ENCODE data around the gene ZBTB43.

Gene ZBTB43

GRCh38 chr9:126860077-126860756 is 55.4 kb downstream of the ZBTB43 start, which contains the start of gene ZBTB34:
TSS of gene ZBTB34 (plus strand) at chr9:126860639. CDS start at chr9:126879400, 18,761 bp downstream.
- peak; percentile 73 for DNase-seq

GRCh38 chr9:126860757-126861466 is 56.1 kb downstream of the ZBTB43 start:
- DNase-seq: no peak

- no peak for DNase-seq
Observed at GRCh38 chr9:126861707-126862103, 56.9 kb downstream of the ZBTB43 start.

- no peak for DNase-seq
Observed at GRCh38 chr9:126862104-126862761, 57.4 kb downstream of the ZBTB43 start.

GRCh38 chr9:126864771-126865170 is 59.9 kb downstream of the ZBTB43 start:
- no peak for DNase-seq

GRCh38 chr9:126869368-126869767 is 64.5 kb downstream of the ZBTB43 start:
- no peak for DNase-seq

- DNase-seq: no peak
Observed at GRCh38 chr9:126872516-126872915, 67.7 kb downstream of the ZBTB43 start.

- DNase-seq: no peak
Observed at GRCh38 chr9:126874546-126875314, 69.9 kb downstream of the ZBTB43 start.

GRCh38 chr9:126875756-126876510 is 71.1 kb downstream of the ZBTB43 start:
- DNase-seq: no peak

GRCh38 chr9:126876531-126876930 is 71.7 kb downstream of the ZBTB43 start:
- no peak for DNase-seq

- no peak for DNase-seq
Observed at GRCh38 chr9:126877418-126877817, 72.6 kb downstream of the ZBTB43 start.

GRCh38 chr9:126879288-126879687 is 74.4 kb downstream of the ZBTB43 start:
- DNase-seq: no peak

GRCh38 chr9:126880226-126880946 is 75.5 kb downstream of the ZBTB43 start:
- DNase-seq: no peak

- DNase-seq: no peak
Observed at GRCh38 chr9:126880947-126881332, 76.1 kb downstream of the ZBTB43 start.

- DNase-seq: no peak
Observed at GRCh38 chr9:126882746-126883145, 77.9 kb downstream of the ZBTB43 start.

GRCh38 chr9:126883636-126884035 is 78.8 kb downstream of the ZBTB43 start:
- no peak for DNase-seq

- DNase-seq: no peak
Observed at GRCh38 chr9:126885131-126885641, 80.3 kb downstream of the ZBTB43 start.

- DNase-seq: no peak
Observed at GRCh38 chr9:126886034-126886822, 81.4 kb downstream of the ZBTB43 start.

- DNase-seq: no peak
Observed at GRCh38 chr9:126886897-126887296, 82.1 kb downstream of the ZBTB43 start.

All from activated T-cell treated with anti-CD3 and anti-CD28 coated beads for 4 hours (primary cell).